HPDE6-E6E7 (cell line): Measurements from ENCODE around the gene PNN.
A peak's percentile ranks its signal among the peaks of the same experiment; 100 is the strongest.
"Not testable (repeated sequence)": the region's sequence is repeated elsewhere in the genome, so short reads cannot be mapped to it uniquely, and the experiment has no call there.

Experiments used
- DNase-seq: peaks from one replicate; pipeline ENCODE4 v3.0.0; 2011; ENCODE audit warnings: missing footprints; ENCODE audit errors: extremely low spot score

The PNN gene

GRCh38 chr14:39181026-39181692 lies 6.1 kb downstream of the PNN start:
- DNase-seq, result no peak

GRCh38 chr14:39181693-39182047 lies 6.6 kb downstream of the PNN start:
- no peak for DNase-seq

- DNase-seq, result no peak
Observed at GRCh38 chr14:39182770-39183684, 8.0 kb downstream of the PNN start.

- DNase-seq, result not testable (repeated sequence)
Observed at GRCh38 chr14:39183685-39184003, 8.6 kb downstream of the PNN start.

GRCh38 chr14:39184628-39185255 lies 9.7 kb downstream of the PNN start:
- no peak for DNase-seq

GRCh38 chr14:39185256-39186049 lies 10.4 kb downstream of the PNN start:
- no peak for DNase-seq

GRCh38 chr14:39186941-39187525 lies 12.0 kb downstream of the PNN start:
- no peak for DNase-seq

- DNase-seq, result no peak
Observed at GRCh38 chr14:39203659-39204606, 28.9 kb downstream of the PNN start.

GRCh38 chr14:39207430-39207829 lies 32.4 kb downstream of the PNN start:
- not testable (repeated sequence) for DNase-seq

- DNase-seq, result no peak
Observed at GRCh38 chr14:39211109-39211741, 36.2 kb downstream of the PNN start.

GRCh38 chr14:39212034-39212433 lies 37.0 kb downstream of the PNN start:
- no peak for DNase-seq

- DNase-seq, result no peak
Observed at GRCh38 chr14:39212693-39213092, 37.6 kb downstream of the PNN start.

GRCh38 chr14:39217214-39217879 lies 42.3 kb downstream of the PNN start:
- no peak for DNase-seq

- peak; percentile 71 for DNase-seq
Observed at GRCh38 chr14:39218171-39218769, 43.2 kb downstream of the PNN start.

GRCh38 chr14:39219075-39219499 lies 44.0 kb downstream of the PNN start:
- no peak for DNase-seq

- not testable (repeated sequence) for DNase-seq
Observed at GRCh38 chr14:39220473-39220872, 45.4 kb downstream of the PNN start.

- DNase-seq, result no peak
Observed at GRCh38 chr14:39228044-39228443, 53.0 kb downstream of the PNN start.

- no peak for DNase-seq
Observed at GRCh38 chr14:39228509-39229221, 53.6 kb downstream of the PNN start.
